ENCODE results near the gene DDX42. TPM values are rescaled to one million over a fixed set of nuclear protein-coding genes. Genes with fewer than 3 reads are reported as not detected.
A peak's percentile ranks its signal among the peaks of the same experiment; 100 is the strongest.

The DDX42 gene
- total RNA-seq, 1 experiment from 2014 or later = 128 TPM

DNA sequence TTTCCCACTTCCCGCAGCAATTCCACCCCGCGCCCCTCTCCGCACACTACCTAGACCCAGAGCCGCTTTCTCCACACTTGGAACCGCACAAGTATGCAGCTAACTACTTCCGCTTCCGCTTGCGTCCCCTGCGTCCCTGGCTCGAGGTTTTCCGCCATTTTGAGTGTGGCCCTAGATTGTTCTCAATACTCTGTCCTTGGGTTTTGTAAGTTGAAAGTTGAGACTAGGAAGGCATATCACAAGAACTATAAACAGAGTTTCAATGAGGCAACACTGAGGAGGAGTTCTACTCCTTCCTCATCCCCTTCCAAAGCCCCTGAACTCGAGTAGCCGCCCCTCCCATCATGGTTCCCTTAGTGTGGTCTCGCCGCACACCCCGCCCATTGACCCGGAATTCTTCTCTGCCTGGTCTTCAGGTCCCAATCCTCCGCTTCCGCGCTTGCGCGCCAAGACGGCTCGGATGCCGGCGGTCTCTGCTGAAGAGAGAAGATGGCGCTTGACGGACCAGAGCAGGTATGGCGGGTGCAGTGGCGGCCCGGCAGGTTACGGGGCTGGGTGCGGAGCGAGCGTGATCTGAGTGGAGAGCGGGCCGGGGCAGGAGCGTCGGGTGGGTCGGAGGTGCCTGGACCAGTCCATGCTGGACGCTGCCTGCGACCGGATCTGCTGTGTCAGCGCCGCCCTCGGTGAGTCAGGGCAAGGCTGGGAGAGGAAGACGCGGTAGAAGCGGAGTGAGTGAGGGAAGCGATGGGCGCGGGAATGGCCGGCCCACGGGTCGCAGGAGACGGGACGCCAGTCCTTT lies 53.2 kb downstream of the DDX42 start, which contains the start of the genes FTSJ3 and PSMC5 (continued):
- TF ChIP-seq ZNF532 (CRISPR knock-in tag; IDR thresholded peaks at IDR 0.05; ENCODE audit: borderline replicate concordance) = no peak
- TF ChIP-seq HMGA2 (CRISPR knock-in tag; IDR thresholded peaks at IDR 0.05) = no peak
- TF ChIP-seq, protein P1, sequence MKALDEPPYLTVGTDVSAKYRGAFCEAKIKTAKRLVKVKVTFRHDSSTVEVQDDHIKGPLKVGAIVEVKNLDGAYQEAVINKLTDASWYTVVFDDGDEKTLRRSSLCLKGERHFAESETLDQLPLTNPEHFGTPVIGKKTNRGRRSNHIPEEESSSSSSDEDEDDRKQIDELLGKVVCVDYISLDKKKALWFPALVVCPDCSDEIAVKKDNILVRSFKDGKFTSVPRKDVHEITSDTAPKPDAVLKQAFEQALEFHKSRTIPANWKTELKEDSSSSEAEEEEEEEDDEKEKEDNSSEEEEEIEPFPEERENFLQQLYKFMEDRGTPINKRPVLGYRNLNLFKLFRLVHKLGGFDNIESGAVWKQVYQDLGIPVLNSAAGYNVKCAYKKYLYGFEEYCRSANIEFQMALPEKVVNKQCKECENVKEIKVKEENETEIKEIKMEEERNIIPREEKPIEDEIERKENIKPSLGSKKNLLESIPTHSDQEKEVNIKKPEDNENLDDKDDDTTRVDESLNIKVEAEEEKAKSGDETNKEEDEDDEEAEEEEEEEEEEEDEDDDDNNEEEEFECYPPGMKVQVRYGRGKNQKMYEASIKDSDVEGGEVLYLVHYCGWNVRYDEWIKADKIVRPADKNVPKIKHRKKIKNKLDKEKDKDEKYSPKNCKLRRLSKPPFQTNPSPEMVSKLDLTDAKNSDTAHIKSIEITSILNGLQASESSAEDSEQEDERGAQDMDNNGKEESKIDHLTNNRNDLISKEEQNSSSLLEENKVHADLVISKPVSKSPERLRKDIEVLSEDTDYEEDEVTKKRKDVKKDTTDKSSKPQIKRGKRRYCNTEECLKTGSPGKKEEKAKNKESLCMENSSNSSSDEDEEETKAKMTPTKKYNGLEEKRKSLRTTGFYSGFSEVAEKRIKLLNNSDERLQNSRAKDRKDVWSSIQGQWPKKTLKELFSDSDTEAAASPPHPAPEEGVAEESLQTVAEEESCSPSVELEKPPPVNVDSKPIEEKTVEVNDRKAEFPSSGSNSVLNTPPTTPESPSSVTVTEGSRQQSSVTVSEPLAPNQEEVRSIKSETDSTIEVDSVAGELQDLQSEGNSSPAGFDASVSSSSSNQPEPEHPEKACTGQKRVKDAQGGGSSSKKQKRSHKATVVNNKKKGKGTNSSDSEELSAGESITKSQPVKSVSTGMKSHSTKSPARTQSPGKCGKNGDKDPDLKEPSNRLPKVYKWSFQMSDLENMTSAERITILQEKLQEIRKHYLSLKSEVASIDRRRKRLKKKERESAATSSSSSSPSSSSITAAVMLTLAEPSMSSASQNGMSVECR (CRISPR knock-in tag; IDR thresholded peaks at IDR 0.05; ENCODE audit: borderline replicate concordance) = 0 out of 2 replicates have a peak, but pooled peaks have one; percentile 44
- no peak for TF ChIP-seq RORB (CRISPR knock-in tag; IDR thresholded peaks at IDR 0.05)
- no peak for TF ChIP-seq E2F4 (CRISPR knock-in tag; IDR thresholded peaks at IDR 0.05; ENCODE audit: borderline replicate concordance, low read depth)
- TF ChIP-seq NFATC4 (CRISPR knock-in tag; IDR thresholded peaks at IDR 0.05) = no peak
- TF ChIP-seq E2F5 (CRISPR knock-in tag; IDR thresholded peaks at IDR 0.05) = peak; percentile 79
- TF ChIP-seq ZNF281 (CRISPR knock-in tag; IDR thresholded peaks at IDR 0.05) = no peak
- TF ChIP-seq ZBTB43 (CRISPR knock-in tag; IDR thresholded peaks at IDR 0.05) = no peak; the same call in 1 of the 2 replicates
- TF ChIP-seq GRHL2 (CRISPR knock-in tag; IDR thresholded peaks at IDR 0.05; ENCODE audit: insufficient replicate concordance, severe bottlenecking) = no peak
- TF ChIP-seq ZBTB21 (CRISPR knock-in tag; IDR thresholded peaks at IDR 0.05; ENCODE audit: borderline replicate concordance) = no peak
- TF ChIP-seq AR (CRISPR knock-in tag; IDR thresholded peaks at IDR 0.05) = no peak
- peak; percentile 70; the same call in 1 of the 2 replicates for TF ChIP-seq SMAD3 (CRISPR knock-in tag; IDR thresholded peaks at IDR 0.05; ENCODE audit: borderline replicate concordance)
- TF ChIP-seq ERG (CRISPR knock-in tag; IDR thresholded peaks at IDR 0.05) = 0 out of 2 replicates have a peak, but pooled peaks have one; percentile 63
- TF ChIP-seq GABPB1 (CRISPR knock-in tag; IDR thresholded peaks at IDR 0.05) = peak; percentile 63
- TF ChIP-seq ZNF232 (CRISPR knock-in tag; IDR thresholded peaks at IDR 0.05) = peak; percentile 86

Data from WTC11 (cell line).